Measurements from ENCODE around the gene CDH6.

- TF ChIP-seq CTCF (conservative IDR thresholded peaks at IDR 0.05), result no peak
- TF ChIP-seq EZH2 (IDR thresholded peaks at IDR 0.05; ENCODE audit: low read depth), result no peak
Measured at GRCh38 chr5:31347552-31347905, 154.0 kb downstream of the CDH6 start.
